Smooth muscle cell (in vitro differentiated cells): Measurements from ENCODE around the gene TPRA1. TPM values are rescaled to one million over a fixed set of nuclear protein-coding genes. Genes with fewer than 3 reads are reported as not detected.

Source experiments
- DNase-seq: peaks from one replicate; lab custom pipeline; 2025; ENCODE audit not compliant: unreplicated experiment; lab: John Stamatoyannopoulos, UW
- H2AFZ ChIP-seq: fragments of 200-600 bp; sonication (generic); 2 replicates; pipeline ENCODE4 v1.6.0; 2016; ENCODE audit warnings: antibody characterized with exemption, low read depth, mild to moderate bottlenecking
- H3F3A ChIP-seq: fragments of 200-600 bp; sonication (generic); 2 replicates; pipeline ENCODE4 v1.6.0; 2017; ENCODE audit warnings: antibody characterized with exemption, low read depth
- H3K27ac ChIP-seq: fragments of 200-600 bp; sonication (generic); 2 replicates; pipeline ENCODE4 v1.5.1; 2016; ENCODE audit warnings: low read depth, mild to moderate bottlenecking
- H3K27me3 ChIP-seq: fragments of 200-600 bp; sonication (generic); 2 replicates; pipeline ENCODE4 v1.6.1; 2016; ENCODE audit warnings: low read depth, mild to moderate bottlenecking
- H3K36me3 ChIP-seq: fragments of 200-600 bp; sonication (generic); 2 replicates; pipeline ENCODE4 v1.5.1; 2016; ENCODE audit warnings: low read depth
- H3K4me1 ChIP-seq: fragments of 200-600 bp; sonication (generic); 2 replicates; pipeline ENCODE4 v1.5.1; 2016; ENCODE audit warnings: low read depth
- H3K4me2 ChIP-seq: fragments of 200-600 bp; sonication (generic); 2 replicates; pipeline ENCODE4 v1.6.0; 2016; ENCODE audit warnings: mild to moderate bottlenecking
- H3K4me3 ChIP-seq: fragments of 200-600 bp; sonication (generic); 2 replicates; pipeline ENCODE4 v1.5.1; 2016; ENCODE audit warnings: mild to moderate bottlenecking
- H3K79me2 ChIP-seq: fragments of 200-600 bp; sonication (generic); 2 replicates; pipeline ENCODE4 v1.6.0; 2016; ENCODE audit warnings: low read depth, mild to moderate bottlenecking
- H3K9ac ChIP-seq: fragments of 200-600 bp; sonication (generic); 2 replicates; pipeline ENCODE4 v1.6.0; 2016; ENCODE audit warnings: low read depth
- H3K9me3 ChIP-seq: fragments of 200-600 bp; sonication (generic); replicated peaks from 2 replicates; pipeline ENCODE4 v1.5.1; 2016; ENCODE audit warnings: low read depth
- H4K20me1 ChIP-seq: fragments of 200-600 bp; sonication (generic); 2 replicates; pipeline ENCODE4 v1.6.0; 2016; ENCODE audit warnings: low read depth
- CTCF ChIP-seq: fragments of 200-600 bp; sonication (generic); IDR thresholded peaks from 2 replicates; pipeline ENCODE4 v1.5.1; 2017; ENCODE audit warnings: borderline replicate concordance, mild to moderate bottlenecking, antibody characterized with exemption; ENCODE audit not compliant: insufficient read depth, poor library complexity, severe bottlenecking
- WGBS: methylation state at CpG from one replicate; pipeline ENCODE4 v1.1.7; 2016; ENCODE audit warnings: low lambda C conversion rate; 5-methylcytosine and 5-hydroxymethylcytosine counted together
- polyA plus RNA-seq: library from polyadenylated mRNA; unstranded; fragments of >200 nt; fragmentation: Nextera tagmentation; extraction: Ambion mirVana; gene quantifications from 2 replicates; pipeline ENCODE4 v1.2.1, GENCODE V29; 2016
- total RNA-seq: library from RNA; depleted of rRNA; stranded (reverse); fragments of >200 nt; gene quantifications from 2 replicates; pipeline ENCODE4 v1.2.3, GENCODE V29; 2014

TPRA1 gene
- total and polyA plus RNA-seq, 2 experiments from 2014 or later = 25.9 to 43.5 TPM

- Histone ChIP-seq H3K36me3 (no peaks in the 10 kb centered on the region), H3F3A (no peaks in the 10 kb centered on the region), H3K27ac (no peak overlapping the region), H3K9ac (no peak overlapping the region), H3K27me3 (no peaks in the 10 kb centered on the region), H2AFZ (no peak overlapping the region), H3K9me3 (no peaks in the 10 kb centered on the region), H3K4me1 (no peaks in the 10 kb centered on the region), H3K4me3 (no peak overlapping the region), H3K79me2 (no peaks in the 10 kb centered on the region), H3K4me2 (no peak overlapping the region), H4K20me1 (no peaks in the 10 kb centered on the region)
- DNase-seq = no peak
- TF ChIP-seq CTCF = no peak
These were observed 22.9 kb upstream of the TPRA1 start for GRCh38 chr3:127613406-127613805.

- Histone ChIP-seq H3K4me2 (no peak overlapping the region), H3K79me2 (no peaks in the 10 kb centered on the region), H2AFZ (no peak overlapping the region), H3K4me1 (no peaks in the 10 kb centered on the region), H3K36me3 (no peaks in the 10 kb centered on the region), H3K4me3 (no peak overlapping the region), H3K9me3 (no peaks in the 10 kb centered on the region), H3F3A (no peaks in the 10 kb centered on the region), H3K27ac (no peak overlapping the region), H3K27me3 (no peaks in the 10 kb centered on the region), H4K20me1 (no peaks in the 10 kb centered on the region), H3K9ac (no peak overlapping the region)
- 98% methylated on average over 6 of the region's 6 CpGs for WGBS
- TF ChIP-seq CTCF = no peak
- DNase-seq = no peak
These were observed 22.4 kb upstream of the TPRA1 start for GRCh38 chr3:127612966-127613365.

- Histone ChIP-seq H2AFZ (no peak overlapping the region), H3K36me3 (no peaks in the 10 kb centered on the region), H3K9ac (no peak overlapping the region), H3K27me3 (no peaks in the 10 kb centered on the region), H3F3A (no peaks in the 10 kb centered on the region), H4K20me1 (no peaks in the 10 kb centered on the region), H3K9me3 (no peaks in the 10 kb centered on the region), H3K79me2 (no peaks in the 10 kb centered on the region), H3K4me1 (no peaks in the 10 kb centered on the region), H3K4me3 (no peak overlapping the region), H3K27ac (no peak overlapping the region), H3K4me2 (no peak overlapping the region)
- 97% methylated on average over 8 of the region's 8 CpGs for WGBS
- no peak for DNase-seq
- TF ChIP-seq CTCF = no peak
These were observed 20.7 kb upstream of the TPRA1 start for GRCh38 chr3:127611251-127611650.

GRCh38 chr3:127610105-127610504, 19.6 kb upstream of the TPRA1 start:
- 94% methylated on average over 5 of the region's 5 CpGs for WGBS
- no peak overlapping the region for H3K27ac ChIP-seq

More at GRCh38 chr3:127610105-127610504, 19.6 kb upstream of the TPRA1 start:
- no peak overlapping the region for H3K4me2 ChIP-seq
- no peaks in the 10 kb centered on the region for H3K27me3 ChIP-seq
- no peak for DNase-seq
- no peaks in the 10 kb centered on the region for H3K4me1 ChIP-seq
- no peaks in the 10 kb centered on the region for H4K20me1 ChIP-seq
- no peak overlapping the region for H3K4me3 ChIP-seq
- no peaks in the 10 kb centered on the region for H3K9me3 ChIP-seq
- no peak overlapping the region for H2AFZ ChIP-seq
- H3K36me3 ChIP-seq = no peaks in the 10 kb centered on the region
- no peak overlapping the region for H3K9ac ChIP-seq
- TF ChIP-seq CTCF = no peak
- H3K79me2 ChIP-seq = no peaks in the 10 kb centered on the region
- H3F3A ChIP-seq = no peaks in the 10 kb centered on the region
